Activated T-helper 1 cell treated with Interleukin-2 at 50 U/mL for 16 hours (primary cell): ENCODE results near the gene RIOK3.
"Not testable (repeated sequence)": the region's sequence is repeated elsewhere in the genome, so short reads cannot be mapped to it uniquely, and the experiment has no call there.

ENCODE experiments used
- DNase-seq: peaks from one replicate; pipeline ENCODE4 v3.0.0-alpha.2; 2020; ENCODE audit warnings: low read depth

Gene RIOK3

DNA sequence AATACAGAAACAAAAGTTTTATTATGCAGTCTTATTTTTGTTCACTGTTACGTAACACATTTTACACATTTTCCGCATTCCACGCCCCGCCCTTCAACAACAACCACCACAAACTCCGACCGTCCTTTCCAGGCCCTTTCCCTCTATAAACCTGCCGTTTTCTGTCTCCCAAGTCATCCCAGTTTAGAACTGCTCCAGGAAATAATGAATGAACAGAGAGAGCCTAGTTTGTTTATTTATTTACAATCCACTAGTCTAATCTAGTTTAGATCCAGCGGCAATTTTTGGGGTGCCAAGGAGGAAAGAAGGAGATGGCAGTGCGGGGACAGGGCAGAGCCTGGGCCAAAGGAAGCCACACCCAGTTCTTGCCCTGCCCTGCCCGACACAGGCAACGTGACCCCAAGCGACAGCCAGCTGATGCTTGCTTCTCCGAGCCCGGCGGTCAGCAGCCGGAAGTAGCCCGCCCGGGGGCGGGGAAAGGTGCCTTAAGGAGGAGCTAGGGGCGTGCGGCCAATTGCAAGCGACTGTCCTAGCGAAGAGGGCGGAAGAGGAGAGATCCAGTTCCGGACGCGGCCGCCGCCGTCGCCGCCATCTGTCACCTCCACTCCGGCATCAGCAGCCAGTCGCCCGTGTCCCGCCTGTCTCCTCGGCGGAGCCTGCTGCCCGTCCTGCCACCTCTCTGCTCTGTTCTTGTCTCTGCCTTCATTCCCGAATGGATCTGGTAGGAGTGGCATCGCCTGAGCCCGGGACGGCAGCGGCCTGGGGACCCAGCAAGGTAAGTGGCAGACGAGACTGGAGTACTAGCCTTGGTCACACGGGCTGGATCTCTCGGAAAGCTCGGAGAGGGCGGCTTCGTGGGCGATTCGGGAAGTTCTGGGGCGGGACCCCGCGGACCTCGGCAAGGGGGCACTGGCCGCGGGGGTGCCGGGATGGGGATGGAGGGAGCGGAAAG lies at the start of gene RIOK3:
RIOK3 (plus strand) TSS at position 560 of the 952 bp plus-strand sequence; CDS start at position 713, 153 bp downstream.
- peak; percentile 79 for DNase-seq

DNA sequence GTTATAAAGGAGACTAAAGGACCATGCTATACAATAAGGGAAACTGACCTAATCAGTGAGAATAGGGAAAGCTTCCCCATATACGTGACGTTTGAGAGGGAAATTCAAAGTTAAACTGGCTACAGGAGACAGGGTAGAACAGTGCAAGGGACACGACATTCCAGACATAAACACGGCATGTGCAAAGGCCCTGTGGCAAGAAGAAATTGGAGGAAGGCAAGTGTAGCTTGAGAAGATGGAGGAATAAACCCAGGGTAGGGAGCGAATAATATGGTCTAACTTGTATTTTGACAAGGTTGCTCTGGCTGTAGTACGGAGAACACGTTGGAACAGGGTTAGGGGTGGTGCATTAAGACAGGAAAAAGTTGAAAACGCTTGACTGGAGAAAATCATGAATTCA lies 49.8 kb upstream of the RIOK3 start:
- DNase-seq = no peak

GRCh38 chr18:23405636-23406035 lies 47.5 kb upstream of the RIOK3 start:
- DNase-seq = no peak

- no peak for DNase-seq
These were observed 46.8 kb upstream of the RIOK3 start for GRCh38 chr18:23406271-23406787.

DNA sequence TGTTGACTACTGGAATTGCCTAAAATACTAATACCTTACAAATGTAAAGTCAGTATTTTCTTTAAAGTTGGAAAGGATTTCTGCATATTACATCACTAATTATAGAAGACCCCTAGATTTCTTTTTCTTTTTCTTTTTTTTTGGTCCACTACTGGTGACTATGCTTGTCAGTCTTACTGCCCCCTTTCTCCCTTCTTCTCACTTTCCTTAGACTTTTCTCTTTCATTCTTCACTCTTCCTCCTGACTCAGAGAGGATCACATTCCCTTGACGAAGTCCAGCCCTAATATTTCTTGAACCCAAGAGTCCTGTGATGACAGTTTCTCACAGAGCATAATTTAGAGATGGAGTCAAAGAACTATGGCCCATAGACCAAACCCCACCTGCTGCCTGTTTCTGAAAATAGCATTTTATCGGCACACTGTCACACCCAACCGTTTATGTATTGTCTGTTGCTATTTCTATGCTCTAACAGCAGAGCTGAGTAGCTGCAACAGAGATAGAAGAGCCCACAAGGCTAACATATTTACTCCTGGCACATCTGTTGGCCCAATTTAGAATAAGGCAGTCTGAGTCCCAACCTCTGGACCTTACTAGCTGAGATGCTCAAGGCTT lies 40.6 kb upstream of the RIOK3 start:
- DNase-seq = no peak

GRCh38 chr18:23415515-23415914 lies 37.6 kb upstream of the RIOK3 start:
- no peak for DNase-seq

GRCh38 chr18:23416298-23416697 lies 36.8 kb upstream of the RIOK3 start:
- DNase-seq = no peak

- DNase-seq = no peak
These were observed 31.8 kb upstream of the RIOK3 start for GRCh38 chr18:23421277-23421676.

GRCh38 chr18:23422751-23423418 lies 30.2 kb upstream of the RIOK3 start:
- DNase-seq = no peak

DNA sequence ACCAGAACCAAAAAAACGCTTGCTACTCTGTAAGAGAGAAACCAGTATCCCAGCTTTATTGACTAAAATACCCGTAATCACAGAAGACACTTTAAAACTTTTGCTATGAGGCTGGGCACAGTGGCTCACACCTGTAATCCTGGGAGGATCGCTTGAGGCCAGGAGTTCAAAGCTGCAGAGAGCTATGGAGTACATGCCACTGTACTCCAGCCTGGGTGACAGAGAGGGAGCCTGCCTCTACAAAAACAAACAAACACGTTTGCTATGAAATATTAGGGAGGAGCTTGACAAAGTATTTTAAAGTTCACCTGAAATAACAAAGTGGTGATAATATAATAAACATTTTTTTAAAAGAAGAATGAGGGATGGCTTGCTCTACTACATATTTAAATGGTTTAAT lies 28.5 kb upstream of the RIOK3 start:
- DNase-seq = no peak

DNA sequence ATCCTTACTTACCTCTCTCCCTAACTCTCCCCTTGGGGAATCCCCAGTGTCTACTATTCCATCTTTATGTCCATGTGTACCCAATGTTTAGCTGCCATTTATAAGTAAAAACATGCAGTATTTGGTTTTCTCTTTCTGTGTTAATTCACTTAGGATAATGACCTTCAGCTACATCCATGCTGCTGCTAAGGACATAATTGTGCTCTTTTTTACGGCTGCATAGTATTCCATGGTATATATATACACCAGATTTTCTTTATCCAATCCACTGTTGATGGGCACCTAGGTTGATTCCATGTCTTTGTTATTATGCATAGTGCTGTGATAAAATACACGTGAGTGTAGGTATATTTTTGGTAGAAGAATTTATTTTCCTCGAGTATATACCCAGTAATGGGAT lies 24.3 kb upstream of the RIOK3 start:
- DNase-seq = no peak

DNA sequence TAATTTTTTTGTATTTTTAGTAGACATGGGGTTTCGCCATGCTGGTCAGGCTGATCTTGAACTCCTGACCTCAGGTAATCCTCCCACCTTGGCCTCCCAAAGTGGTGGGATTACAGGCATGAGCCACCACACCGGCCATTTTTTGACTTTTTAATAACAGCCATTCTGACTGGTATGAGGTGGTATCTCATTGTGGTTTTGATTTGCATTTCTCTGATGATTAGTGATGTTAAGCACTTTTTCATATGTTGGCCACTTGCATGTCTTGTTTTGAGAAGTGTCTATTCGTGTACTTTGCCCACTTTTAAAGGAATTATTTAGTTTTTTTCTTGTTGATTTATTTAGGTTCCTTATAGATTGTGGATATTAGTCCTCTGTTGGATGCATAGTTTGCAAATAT lies 23.5 kb upstream of the RIOK3 start:
- not testable (repeated sequence) for DNase-seq

GRCh38 chr18:23433360-23433759 lies 19.7 kb upstream of the RIOK3 start:
- no peak for DNase-seq

DNA sequence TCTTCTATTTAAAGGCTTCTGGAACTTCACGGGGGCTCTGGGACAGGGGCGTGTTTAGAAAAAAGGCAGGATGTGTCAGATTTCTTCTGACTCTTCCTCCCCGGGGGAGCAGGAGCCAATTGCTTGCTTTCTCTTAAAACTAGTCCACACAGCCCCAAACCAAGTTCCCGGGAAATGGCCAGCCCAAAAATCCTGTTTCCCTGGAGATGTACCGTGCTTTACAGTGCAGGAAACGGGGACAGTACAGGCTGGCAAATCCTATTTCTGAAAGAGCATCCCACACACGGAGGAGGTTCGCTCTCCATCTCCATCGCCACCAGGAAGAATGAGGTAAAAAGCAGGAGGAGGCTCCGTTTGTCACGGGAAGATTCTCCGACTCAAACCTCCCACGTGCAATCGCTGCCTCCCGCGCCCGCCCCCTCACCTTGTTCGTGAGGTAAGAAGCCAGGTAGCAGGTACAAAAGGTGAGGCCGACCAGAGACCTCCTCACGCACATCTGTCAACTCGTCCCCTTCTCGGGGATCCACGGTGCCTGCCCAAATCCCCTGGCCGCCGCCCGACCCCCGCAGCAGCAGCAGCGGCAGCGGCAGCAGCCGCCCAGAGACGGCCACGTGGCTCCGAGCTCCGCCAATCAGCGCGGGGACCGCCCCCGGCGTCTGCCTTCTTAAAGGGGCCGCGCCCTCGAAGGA lies 15.6 kb upstream of the RIOK3 start:
- DNase-seq = peak; percentile 55

DNA sequence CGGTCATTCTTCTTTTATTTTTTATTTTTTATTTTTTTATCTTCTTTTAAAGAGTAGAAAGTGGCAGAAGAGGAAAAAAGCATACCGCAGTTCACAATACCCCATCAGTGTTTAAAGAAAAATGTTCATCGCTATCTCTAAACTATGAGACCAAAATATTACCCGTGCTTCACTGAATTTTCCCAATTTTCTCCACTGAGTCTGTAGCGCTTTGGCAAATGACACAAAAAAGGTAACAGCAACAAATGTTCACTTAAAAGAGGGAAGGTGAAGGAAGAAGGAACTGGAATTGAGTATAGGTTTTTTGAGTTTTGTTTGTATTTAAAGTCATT lies 15.1 kb upstream of the RIOK3 start:
- no peak for DNase-seq

DNA sequence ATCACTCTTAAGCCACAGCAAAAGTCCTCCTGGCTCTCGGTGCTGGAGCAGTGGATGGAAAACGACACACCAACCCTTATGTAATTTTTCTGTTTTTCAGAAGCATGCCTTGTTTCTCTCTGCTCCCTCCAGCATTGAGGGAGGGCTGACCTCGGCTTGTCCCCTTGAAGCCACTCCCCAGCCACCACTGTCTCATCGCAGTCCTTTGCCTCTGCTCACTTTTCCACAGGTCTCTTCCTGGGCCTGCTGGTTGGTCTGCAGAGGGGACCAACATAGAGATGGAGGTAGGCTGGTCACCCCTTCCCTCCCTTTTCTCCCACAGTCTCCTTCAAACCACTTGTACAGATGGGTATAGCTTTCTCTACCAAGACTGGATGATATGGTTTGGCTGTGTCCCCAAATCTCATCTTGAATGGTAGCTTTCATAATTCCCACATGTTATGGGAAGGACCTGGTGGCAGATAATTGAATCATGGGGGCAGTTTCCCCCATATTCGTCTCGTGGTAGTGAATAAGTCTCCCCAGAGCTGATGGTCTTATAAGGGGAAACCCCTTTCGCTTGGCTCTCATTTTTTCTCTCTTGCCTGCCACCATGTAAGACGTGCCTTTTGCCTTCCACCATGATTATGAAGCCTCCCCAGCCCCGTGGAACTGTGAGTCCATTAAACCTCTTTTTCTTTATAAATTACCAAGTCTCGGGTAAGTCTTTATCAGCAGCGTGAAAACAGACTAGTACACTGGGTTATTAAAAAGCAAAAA lies 14.3 kb upstream of the RIOK3 start:
- DNase-seq = no peak

- no peak for DNase-seq
These were observed 13.0 kb upstream of the RIOK3 start for GRCh38 chr18:23440131-23440530.

GRCh38 chr18:23442958-23443357 lies 10.1 kb upstream of the RIOK3 start:
- no peak for DNase-seq

DNA sequence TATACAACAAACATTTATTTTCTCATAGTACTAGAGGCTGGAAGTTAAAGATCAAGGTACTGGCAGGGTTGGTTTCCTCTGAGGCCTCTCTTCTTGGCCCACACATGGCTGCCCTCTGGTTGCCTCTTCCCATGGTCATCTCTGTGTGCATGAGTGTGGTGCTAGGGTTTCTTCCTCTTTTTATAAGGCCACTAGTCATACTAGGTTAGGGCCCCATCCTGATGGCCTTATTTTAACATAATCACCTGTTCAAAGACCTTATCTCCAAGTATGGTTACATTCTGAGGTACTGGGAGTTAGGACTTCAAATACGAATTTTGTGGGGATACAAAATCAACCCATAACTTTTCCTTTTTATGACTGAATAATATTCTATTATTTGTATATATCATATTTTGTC lies 4.8 kb upstream of the RIOK3 start:
- DNase-seq = no peak

GRCh38 chr18:23450022-23450421 lies 3.1 kb upstream of the RIOK3 start:
- no peak for DNase-seq

GRCh38 chr18:23451011-23451410 lies 2.1 kb upstream of the RIOK3 start:
- DNase-seq = no peak
